Measurements from ENCODE around the gene CTPS2. TPM values are rescaled to one million over a fixed set of nuclear protein-coding genes. Genes with fewer than 3 reads are reported as not detected.

Gene CTPS2
- polyA plus RNA-seq, 4 donors: 10.3 to 57.0 (median 29.9) TPM

- H3K27ac ChIP-seq (ENCODE audit: low read depth in 1 of 3, low read length in 2 of 3): no peak overlapping the region
- FAIRE-seq: no peak
Observed at GRCh38 chrX:16552546-16552945, 159.9 kb downstream of the CTPS2 start.

GRCh38 chrX:16547644-16548043 lies 164.8 kb downstream of the CTPS2 start:
- no peaks in the 10 kb centered on the region for H3K9me3 ChIP-seq (ENCODE audit: control insufficient read depth in 2 of 2, insufficient read depth in 1 of 2, low read depth in 1 of 2, low read length in 1 of 2)
- no peaks in the 10 kb centered on the region for H3K4me1 ChIP-seq (ENCODE audit: control insufficient read depth in 3 of 3, insufficient read depth in 2 of 3, low read depth in 1 of 3, low read length in 2 of 3)
- DNase-seq (no peak), FAIRE-seq (no peak)
- WGBS, 3 donors: 63 to 82% (median 67%) methylated on average over 1 of the region's 1 CpG
- H3K4me3 ChIP-seq (ENCODE audit: low read depth in 1 of 3, low read length in 3 of 3): no peak overlapping the region
- H3K27me3 ChIP-seq (ENCODE audit: control insufficient read depth in 3 of 3, insufficient read depth in 3 of 3, low read length in 3 of 3): no peaks in the 10 kb centered on the region
- no peaks in the 10 kb centered on the region for H3K36me3 ChIP-seq (ENCODE audit: control insufficient read depth in 3 of 3, insufficient read depth in 2 of 3, low read depth in 1 of 3, low read length in 3 of 3)
- H3K27ac ChIP-seq (ENCODE audit: low read depth in 1 of 3, low read length in 2 of 3): no peak overlapping the region

More at GRCh38 chrX:16552546-16552945, 159.9 kb downstream of the CTPS2 start:
- Histone ChIP-seq H3K4me3 (ENCODE audit: low read depth in 1 of 3, low read length in 3 of 3) (no peak overlapping the region), H3K9me3 (ENCODE audit: control insufficient read depth in 2 of 2, insufficient read depth in 1 of 2, low read depth in 1 of 2, low read length in 1 of 2) (peaks cover 0 to 2% of the 10 kb centered on the region in 2 donors), H3K4me1 (ENCODE audit: control insufficient read depth in 3 of 3, insufficient read depth in 2 of 3, low read depth in 1 of 3, low read length in 2 of 3) (no peaks in the 10 kb centered on the region), H3K36me3 (ENCODE audit: control insufficient read depth in 3 of 3, insufficient read depth in 2 of 3, low read depth in 1 of 3, low read length in 3 of 3) (no peaks in the 10 kb centered on the region), H3K27me3 (ENCODE audit: control insufficient read depth in 3 of 3, insufficient read depth in 3 of 3, low read length in 3 of 3) (no peaks in the 10 kb centered on the region)
- no peak for DNase-seq
- WGBS, 3 donors: 84 to 96% (median 94%) methylated on average over 3 of the region's 3 CpGs

GRCh38 chrX:16544969-16545368 lies 167.5 kb downstream of the CTPS2 start:
- DNase-seq (no peak), FAIRE-seq (no peak)
- no peaks in the 10 kb centered on the region for H3K27me3 ChIP-seq (ENCODE audit: control insufficient read depth in 3 of 3, insufficient read depth in 3 of 3, low read length in 3 of 3)
- WGBS, 3 donors: 79 to 89% (median 83%) methylated on average over 3 of the region's 3 CpGs
- no peaks in the 10 kb centered on the region for H3K4me1 ChIP-seq (ENCODE audit: control insufficient read depth in 3 of 3, insufficient read depth in 2 of 3, low read depth in 1 of 3, low read length in 2 of 3)
- H3K4me3 ChIP-seq (ENCODE audit: low read depth in 1 of 3, low read length in 3 of 3): no peak overlapping the region
- H3K36me3 ChIP-seq (ENCODE audit: control insufficient read depth in 3 of 3, insufficient read depth in 2 of 3, low read depth in 1 of 3, low read length in 3 of 3): no peaks in the 10 kb centered on the region
- H3K27ac ChIP-seq (ENCODE audit: low read depth in 1 of 3, low read length in 2 of 3): no peak overlapping the region
- H3K9me3 ChIP-seq (ENCODE audit: control insufficient read depth in 2 of 2, insufficient read depth in 1 of 2, low read depth in 1 of 2, low read length in 1 of 2): no peaks in the 10 kb centered on the region

Other genes starting within 250 kb of the CTPS2 start
- 100 to 1,000 TPM in 1 of 4 donors, 10 to 100 TPM in 2, 1 to 10 TPM in 1; 1.8 to 295 (median 31.9) TPM for gene S100G, start 62.5 kb downstream of the CTPS2 start, polyA plus RNA-seq
- gene SYAP1, start 6.9 kb upstream of the CTPS2 start, polyA plus RNA-seq: 10 to 100 TPM; 17.6 to 38.4 (median 26.7) TPM
- 10 to 100 TPM in 1 of 4 donors, 1 to 10 TPM in 3; 5.4 to 17.2 (median 9.2) TPM for gene TXLNG, start 73.8 kb upstream of the CTPS2 start, polyA plus RNA-seq
- 100 to 1,000 TPM in 2 of 4 donors, 10 to 100 TPM in 2; 50.5 to 126 (median 89.5) TPM for gene RBBP7, start 157.7 kb upstream of the CTPS2 start, polyA plus RNA-seq
- gene REPS2, start 234.0 kb upstream of the CTPS2 start, polyA plus RNA-seq: 1 to 10 TPM; 1.3 to 8.3 (median 3.2) TPM

All from small intestine (tissue), 7 donors.